ENCODE measurements around the gene NETO2. TPM values are rescaled to one million over a fixed set of nuclear protein-coding genes. Genes with fewer than 3 reads are reported as not detected.

Gene NETO2
- total and polyA plus RNA-seq, 10 of the 15 experiments (the other 5 are each of a cell fraction or from before 2014, with no cell fraction given): 8.5 to 53.1 (median 27.0) TPM

DNA sequence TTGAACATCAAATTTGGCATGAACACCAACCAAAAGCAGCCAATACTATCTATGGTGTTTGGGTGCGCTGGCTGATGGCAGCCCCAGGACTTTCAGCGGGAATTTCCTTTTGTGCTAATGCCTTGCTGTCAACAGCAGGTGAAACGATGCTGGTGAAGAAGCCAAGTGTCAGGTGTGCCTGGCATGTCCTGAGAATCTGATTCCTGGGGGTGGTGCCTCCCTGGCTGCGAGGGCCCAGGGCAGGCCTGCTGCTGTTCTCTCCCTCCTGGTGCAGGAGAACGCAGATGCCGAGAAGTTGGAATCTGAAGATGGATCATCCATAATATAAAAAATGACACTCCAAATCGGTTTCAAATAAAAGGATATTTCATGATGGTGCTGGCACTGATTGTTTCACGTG is 108.3 kb downstream of the NETO2 start (continued):
- TF ChIP-seq, protein P1, sequence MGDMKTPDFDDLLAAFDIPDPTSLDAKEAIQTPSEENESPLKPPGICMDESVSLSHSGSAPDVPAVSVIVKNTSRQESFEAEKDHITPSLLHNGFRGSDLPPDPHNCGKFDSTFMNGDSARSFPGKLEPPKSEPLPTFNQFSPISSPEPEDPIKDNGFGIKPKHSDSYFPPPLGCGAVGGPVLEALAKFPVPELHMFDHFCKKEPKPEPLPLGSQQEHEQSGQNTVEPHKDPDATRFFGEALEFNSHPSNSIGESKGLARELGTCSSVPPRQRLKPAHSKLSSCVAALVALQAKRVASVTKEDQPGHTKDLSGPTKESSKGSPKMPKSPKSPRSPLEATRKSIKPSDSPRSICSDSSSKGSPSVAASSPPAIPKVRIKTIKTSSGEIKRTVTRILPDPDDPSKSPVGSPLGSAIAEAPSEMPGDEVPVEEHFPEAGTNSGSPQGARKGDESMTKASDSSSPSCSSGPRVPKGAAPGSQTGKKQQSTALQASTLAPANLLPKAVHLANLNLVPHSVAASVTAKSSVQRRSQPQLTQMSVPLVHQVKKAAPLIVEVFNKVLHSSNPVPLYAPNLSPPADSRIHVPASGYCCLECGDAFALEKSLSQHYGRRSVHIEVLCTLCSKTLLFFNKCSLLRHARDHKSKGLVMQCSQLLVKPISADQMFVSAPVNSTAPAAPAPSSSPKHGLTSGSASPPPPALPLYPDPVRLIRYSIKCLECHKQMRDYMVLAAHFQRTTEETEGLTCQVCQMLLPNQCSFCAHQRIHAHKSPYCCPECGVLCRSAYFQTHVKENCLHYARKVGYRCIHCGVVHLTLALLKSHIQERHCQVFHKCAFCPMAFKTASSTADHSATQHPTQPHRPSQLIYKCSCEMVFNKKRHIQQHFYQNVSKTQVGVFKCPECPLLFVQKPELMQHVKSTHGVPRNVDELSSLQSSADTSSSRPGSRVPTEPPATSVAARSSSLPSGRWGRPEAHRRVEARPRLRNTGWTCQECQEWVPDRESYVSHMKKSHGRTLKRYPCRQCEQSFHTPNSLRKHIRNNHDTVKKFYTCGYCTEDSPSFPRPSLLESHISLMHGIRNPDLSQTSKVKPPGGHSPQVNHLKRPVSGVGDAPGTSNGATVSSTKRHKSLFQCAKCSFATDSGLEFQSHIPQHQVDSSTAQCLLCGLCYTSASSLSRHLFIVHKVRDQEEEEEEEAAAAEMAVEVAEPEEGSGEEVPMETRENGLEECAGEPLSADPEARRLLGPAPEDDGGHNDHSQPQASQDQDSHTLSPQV (IDR thresholded peaks at IDR 0.05): no peak
- no peak for TF ChIP-seq TCF12 (IDR thresholded peaks at IDR 0.05; ENCODE audit: low read depth, low read length)
- TF ChIP-seq TCF7 (IDR thresholded peaks at IDR 0.05; ENCODE audit: borderline replicate concordance): no peak
- TF ChIP-seq SUZ12 (IDR thresholded peaks at IDR 0.05; ENCODE audit: unreplicated experiment): no peak
- TF ChIP-seq, protein P2, sequence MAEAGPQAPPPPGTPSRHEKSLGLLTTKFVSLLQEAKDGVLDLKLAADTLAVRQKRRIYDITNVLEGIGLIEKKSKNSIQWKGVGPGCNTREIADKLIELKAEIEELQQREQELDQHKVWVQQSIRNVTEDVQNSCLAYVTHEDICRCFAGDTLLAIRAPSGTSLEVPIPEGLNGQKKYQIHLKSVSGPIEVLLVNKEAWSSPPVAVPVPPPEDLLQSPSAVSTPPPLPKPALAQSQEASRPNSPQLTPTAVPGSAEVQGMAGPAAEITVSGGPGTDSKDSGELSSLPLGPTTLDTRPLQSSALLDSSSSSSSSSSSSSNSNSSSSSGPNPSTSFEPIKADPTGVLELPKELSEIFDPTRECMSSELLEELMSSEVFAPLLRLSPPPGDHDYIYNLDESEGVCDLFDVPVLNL (IDR thresholded peaks at IDR 0.05; ENCODE audit: low read depth, low read length): no peak

DNA sequence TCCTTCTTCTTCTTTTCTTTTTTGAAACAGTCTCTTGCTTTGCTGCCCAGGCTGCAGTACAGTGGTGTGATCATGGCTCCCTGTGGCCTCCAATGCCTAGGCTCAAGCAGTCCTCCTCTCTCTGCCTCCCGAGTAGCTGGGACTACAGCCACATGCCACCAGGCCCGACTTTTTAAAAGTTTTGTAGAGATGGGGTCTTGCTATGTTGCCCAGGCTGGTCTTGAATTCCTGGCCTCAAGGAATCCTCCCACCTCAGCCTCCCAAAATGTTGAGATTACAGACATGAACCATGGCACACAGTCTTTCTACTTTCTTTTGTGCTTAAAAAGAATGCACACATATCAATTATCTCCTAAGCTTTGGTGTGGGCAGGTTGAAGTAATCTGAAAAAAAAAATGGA is 109.3 kb downstream of the NETO2 start:
- CTCF ChIA-PET: interaction anchor here (0.6 to 2.5 kb wide), 8 partner anchors 10 to 840 kb away, joined by 3 to 13 read pairs (median 7); partner anchors contain the start of gene NETO2
- peaks cover 16% of the 10 kb centered on the region for H3K4me1 ChIP-seq (ENCODE audit: control insufficient read depth, insufficient read depth, low read length)
- no peaks in the 10 kb centered on the region for H3K27me3 ChIP-seq (replicated peaks in 1 of 2; ENCODE audit: control insufficient read depth in 2 of 2, insufficient read depth in 2 of 2, low read length in 1 of 2)
- no peak for ATAC-seq
- no peak overlapping the region for H3K4me3 ChIP-seq
- WGBS (ENCODE audit: insufficient coverage, insufficient replicate concordance, low lambda C conversion rate, missing lambda C conversion rate): 93% methylated on average over 2 of the region's 2 CpGs
- no peak overlapping the region for H3K4me2 ChIP-seq (ENCODE audit: control insufficient read depth, insufficient read depth)
- peak overlapping the region; percentile 21; the same call in 1 of the 2 replicates for H2AFZ ChIP-seq (ENCODE audit: control insufficient read depth, low read depth, low read length)
- H4K20me1 ChIP-seq (ENCODE audit: control insufficient read depth, insufficient read depth): no peaks in the 10 kb centered on the region
- no peak for DNase-seq (ENCODE audit: low read depth, low spot score)
- no peak for FAIRE-seq
- SMC1A ChIA-PET (ENCODE audit: uncharacterized antibody, unreplicated experiment): interaction anchor here (0.8 to 2.3 kb wide), 11 partner anchors 9 to 552 kb away, joined by 3 to 10 read pairs (median 3); partner anchors contain the start of gene NETO2
- no TSS peak for BruUV-seq (replicated peaks)
- RAD21 ChIA-PET (ENCODE audit: unreplicated experiment): interaction anchor here (0.7 to 2.6 kb wide), 4 partner anchors 16 to 181 kb away, joined by 3 to 10 read pairs (median 7); no protein-coding TSS in a partner anchor
- no peak overlapping the region for H3K27ac ChIP-seq (ENCODE audit: control insufficient read depth, insufficient read depth)
- POLR2A ChIA-PET: interaction anchor here (0.6 kb wide), 2 partner anchors 175 to 357 kb away, joined by 3 to 7 read pairs; no protein-coding TSS in a partner anchor
- in situ Hi-C loops (cut with MboI): no loop called here
- intact Hi-C loops (cut with micrococcal nuclease; ENCODE audit: unreplicated experiment): loop anchor here (10.0 kb wide), 1 partner anchor 1020 kb away; no protein-coding TSS in a partner anchor
- no peaks in the 10 kb centered on the region for H3K9me3 ChIP-seq (replicated peaks; ENCODE audit: control insufficient read depth, insufficient read depth, low read length)
- no peaks in the 10 kb centered on the region for H3K79me2 ChIP-seq (ENCODE audit: control insufficient read depth, insufficient read depth, low read length)
- no peaks in the 10 kb centered on the region for H3K36me3 ChIP-seq (ENCODE audit: control insufficient read depth in 2 of 2, insufficient read depth in 2 of 2, low read length in 1 of 2)
- no peak overlapping the region for H3K9ac ChIP-seq (ENCODE audit: control insufficient read depth, insufficient read depth, low read length)
- TF ChIP-seq, protein P2 (IDR thresholded peaks at IDR 0.05; ENCODE audit: low read depth, low read length): no peak
- TF ChIP-seq HDAC6 (IDR thresholded peaks at IDR 0.05; ENCODE audit: unreplicated experiment) (no peak), YBX1 (IDR thresholded peaks at IDR 0.05) (no peak), MYB (IDR thresholded peaks at IDR 0.05; ENCODE audit: borderline replicate concordance, low read depth, low read length) (no peak), RB1 (IDR thresholded peaks at IDR 0.05; ENCODE audit: borderline replicate concordance) (no peak), CBX5 (IDR thresholded peaks at IDR 0.05; ENCODE audit: low read depth) (no peak), KDM1A (IDR thresholded peaks at IDR 0.05; ENCODE audit: borderline replicate concordance) (no peak), IRF4 (IDR thresholded peaks at IDR 0.05; ENCODE audit: low read depth, low read length) (no peak), PAX5 (IDR thresholded peaks at IDR 0.05; ENCODE audit: borderline replicate concordance, low read depth, low read length) (no peak), SMARCA5 (IDR thresholded peaks at IDR 0.05) (no peak)

All from GM12878 (cell line).